Inflammatory macrophage treated with lipopolysaccharide for 4 hours (primary cell): ENCODE measurements around the gene CAPN13.

ENCODE experiments used
- DNase-seq: peaks from one replicate; pipeline ENCODE4 v3.0.0-alpha.2; 2020

The CAPN13 gene

DNA sequence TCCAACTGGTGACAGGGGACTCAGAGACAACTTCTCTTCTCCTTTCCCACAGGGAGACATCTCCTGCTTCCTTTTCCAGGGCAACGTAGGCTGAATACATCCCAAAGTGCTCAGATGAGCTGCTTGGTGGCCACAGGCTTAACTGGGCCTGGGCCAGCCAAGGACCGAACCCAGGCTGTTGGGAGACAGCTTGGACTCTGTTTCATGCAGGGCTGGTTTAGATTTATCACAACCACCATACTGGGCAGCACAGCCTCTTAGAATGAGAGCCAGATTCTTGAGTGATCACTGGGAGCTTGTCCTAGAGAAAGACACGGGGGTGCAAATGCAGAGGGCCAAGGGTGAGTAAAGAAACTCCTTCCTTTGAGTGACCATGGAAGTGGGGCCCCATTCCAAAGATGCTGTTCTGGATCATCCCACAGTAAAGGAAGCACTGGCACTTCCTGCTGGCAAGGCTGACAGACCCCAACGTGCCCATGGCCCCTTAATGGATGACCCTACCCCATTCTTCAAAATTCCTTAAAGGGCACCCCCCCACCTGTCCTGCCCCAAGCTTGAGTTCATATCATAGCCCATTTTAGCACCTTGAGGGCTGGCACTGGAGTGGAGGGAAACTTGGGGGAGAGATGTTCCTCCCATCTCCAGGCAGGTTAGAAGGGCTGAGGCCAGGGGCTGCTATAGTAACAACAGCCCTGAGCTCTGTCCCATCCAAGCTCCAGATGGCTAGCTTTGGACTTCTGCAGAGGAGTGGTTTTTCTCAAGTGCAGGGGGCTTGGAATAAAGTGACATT is 84.1 kb downstream of the CAPN13 start:
- DNase-seq, result no peak

DNA sequence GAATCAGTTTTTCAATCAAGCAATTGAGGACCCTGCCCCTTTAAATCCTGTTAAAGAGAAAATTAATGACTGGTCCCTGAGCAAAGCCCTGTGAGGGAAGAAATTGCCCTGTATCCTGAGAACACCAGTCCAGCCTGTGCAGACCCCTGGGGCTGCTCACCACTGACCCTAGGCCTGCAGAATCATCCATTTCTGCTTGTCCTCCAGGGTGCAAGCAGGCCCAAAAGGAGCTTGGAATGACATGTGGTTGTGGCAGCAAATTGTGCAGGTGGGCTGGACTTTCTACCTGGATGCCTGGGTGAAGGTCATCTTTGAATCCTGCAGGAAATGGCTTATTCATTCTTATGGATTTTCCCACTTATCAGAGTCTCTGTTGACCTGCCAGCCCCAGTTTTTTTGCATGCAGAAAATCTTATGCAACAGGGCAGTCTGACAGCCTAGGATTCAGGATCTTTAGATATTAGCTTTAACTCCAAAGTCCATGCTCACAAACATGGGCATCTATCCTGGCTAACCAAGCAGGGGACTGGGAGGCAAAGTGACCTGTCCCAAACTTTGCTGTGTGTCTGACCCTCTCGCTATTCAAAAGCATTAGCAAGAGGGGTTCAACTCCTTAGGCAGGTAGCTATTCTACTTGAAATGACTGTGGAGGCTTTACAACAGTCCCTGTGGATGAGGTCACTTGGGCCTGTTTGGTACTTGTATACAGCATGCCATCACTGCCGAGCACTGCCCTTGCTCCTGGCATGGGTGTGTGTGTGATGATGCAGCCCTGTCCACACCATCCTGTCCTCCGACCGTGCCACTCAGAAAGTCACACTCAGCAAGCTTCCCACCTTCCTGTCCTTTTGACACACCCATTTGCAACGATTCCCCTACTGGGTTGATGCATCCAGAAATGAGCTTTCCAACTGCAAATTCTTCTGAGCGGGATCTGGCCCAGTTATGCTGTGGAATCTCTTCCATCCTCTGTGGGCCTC is 85.3 kb downstream of the CAPN13 start:
- DNase-seq, result no peak

DNA sequence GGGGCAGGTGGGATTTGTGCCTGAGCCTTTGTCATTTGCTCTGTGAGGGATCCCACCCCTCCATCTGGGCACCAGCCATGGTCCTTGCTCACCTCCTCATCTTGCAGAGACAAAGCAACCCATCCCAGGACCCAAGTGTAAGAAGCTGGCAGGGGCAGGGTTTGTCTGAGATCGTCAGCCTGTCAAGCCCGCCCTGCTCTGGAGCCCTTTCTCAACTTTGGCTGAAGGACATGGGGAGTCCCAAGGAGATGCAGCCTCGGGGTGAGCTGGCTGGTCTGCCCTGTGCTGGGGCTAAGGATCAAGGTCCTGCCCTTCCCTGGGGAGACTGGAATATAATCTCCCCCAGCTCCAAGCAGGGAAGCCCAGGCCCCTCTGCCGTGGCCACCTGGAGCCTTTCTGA is 86.0 kb downstream of the CAPN13 start:
- no peak for DNase-seq

DNA sequence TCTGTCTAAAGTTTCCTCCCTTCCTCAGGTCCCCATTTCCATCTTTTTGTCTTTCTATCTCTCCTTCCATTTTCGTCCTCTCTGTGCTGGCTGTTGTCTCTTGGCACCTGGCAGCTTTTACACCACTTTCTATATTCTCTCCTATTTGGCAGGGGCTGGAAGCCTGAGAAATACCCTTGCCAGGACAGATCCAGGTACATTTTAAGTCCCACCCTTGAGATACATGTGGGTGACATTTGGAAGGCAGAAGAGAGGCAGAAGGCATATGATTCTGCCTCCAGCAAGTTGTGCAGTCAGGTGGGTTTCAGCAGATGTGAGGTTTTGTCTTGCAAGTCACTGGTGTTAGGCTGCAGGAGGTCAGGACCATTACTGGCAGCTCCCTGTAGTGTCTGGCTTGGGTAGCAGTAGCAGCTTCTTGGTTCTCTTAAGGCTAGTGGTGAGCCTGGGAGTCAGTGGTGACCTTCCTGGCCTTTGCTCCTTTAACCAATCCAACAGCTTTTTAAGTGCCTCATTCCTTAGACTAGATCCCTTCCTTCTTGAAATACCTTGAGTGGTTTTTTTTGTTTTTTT is 90.1 kb downstream of the CAPN13 start:
- no peak for DNase-seq

DNA sequence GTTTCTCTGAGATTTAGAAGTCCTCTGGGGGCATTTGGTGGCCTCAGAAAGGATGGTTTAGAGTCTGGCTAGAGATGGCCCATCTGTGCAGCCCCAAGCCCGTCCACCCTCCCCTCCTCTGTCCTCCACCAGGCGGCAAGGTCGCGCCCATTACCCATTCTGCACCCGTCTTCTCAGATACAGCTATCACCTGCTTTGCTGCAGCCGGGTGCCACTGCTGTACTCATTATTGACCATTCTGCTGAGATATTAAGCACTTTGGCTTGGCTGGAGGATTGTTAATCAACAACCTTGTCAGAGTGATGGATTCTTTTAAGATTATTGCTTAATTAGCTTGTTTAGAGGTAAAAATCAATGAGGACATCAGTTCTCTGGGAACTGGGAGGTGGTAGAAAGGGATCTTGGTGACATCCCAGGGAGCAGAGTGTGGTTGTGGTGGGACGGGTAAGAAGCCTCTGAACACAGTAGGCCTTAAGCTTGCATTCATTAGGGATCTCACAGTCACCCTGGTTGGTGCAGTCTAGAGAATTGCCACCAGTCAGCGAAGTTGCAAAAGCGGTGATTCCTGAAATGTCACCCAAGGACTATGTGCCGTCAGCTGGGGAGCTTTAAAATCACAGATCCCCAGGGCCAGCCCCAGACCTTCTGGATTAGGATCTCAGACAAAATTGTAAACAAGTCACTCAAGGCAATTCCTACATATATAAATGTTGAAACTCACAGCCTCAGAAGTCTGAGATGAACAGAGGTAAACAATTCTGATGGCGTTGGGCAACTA is 90.9 kb downstream of the CAPN13 start:
- DNase-seq, result no peak

DNA sequence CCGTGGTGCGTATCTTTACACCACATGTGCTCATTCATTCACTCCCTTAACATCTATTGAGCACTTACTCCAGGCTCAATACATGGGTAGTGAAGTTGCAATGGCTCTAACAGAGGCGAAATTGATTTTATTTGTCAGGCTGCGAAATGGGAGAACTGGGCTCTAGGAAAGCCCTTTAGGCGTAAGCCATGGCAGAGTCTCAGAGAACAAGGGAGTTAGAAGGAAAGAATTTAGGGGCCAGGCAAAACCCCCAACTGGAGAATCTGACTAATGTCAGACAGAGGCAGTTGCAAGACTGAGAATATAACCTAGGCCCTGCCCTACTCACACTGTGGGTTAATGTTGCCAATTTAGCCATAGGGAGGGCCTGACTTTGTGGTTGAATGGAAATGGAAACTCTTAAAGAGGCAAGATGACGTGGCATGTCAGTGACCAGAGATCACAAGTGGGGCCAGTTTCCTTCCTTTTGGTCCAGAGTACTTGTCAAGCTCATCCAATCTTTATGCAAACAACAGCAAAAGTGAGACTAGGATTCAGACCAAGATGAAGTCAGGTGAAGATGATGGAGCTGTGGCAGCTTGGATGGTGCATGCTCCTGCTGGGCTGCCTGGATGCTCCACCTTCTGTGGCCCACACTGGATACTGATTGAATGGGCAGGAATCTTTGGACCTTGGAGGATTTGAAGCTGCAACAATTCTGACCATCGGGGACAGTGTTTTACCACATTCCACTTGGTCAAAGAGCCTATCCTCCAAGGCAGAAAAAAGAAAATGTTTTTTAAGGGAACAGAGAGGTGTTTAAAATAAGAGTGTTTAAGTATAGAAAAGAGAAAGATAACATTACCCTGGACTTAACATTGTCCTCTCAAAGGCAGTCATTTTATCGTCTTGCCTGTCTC is 92.2 kb downstream of the CAPN13 start:
- peak; percentile 83 for DNase-seq

DNA sequence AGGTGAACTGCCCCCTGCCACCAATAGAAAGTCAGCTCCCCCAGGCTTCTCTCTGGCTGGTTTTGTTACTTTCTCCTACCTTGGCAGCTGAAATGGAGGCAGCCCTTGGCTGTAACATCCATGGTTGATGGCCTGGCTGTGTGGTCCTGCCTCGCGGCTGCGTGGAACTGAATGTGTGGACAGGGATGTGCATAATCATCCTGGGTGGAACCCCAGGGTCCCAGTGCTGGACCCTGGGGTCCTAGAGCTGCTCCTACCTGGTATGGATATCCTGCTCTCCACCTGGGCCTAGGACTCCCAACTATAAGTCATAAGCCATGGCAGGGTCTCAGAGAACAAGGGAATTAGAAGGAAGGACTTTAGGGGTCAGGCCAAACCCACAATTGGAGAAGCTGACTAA is 93.5 kb downstream of the CAPN13 start:
- DNase-seq, result no peak

DNA sequence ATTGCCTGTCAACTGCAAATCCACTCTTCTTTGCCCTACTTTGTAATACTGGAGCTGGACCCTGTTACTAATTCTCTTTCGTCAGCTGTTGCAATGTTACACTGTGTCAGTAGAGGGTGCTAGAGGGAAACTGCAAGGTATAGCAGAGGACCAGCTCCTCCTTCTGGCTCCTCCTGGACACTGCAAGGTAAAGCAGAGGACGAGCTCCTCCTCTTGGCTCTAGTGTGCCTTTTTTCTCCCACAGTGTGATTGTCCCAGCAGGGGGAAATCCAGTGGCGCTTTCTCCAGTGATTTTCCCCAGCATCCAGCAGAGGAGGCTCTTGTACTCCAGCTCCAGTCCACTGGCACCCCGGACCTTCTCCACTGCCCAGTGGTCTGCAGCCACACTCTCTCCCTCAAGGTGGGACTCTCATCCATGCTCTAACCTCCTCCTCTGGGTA is 95.6 kb downstream of the CAPN13 start:
- DNase-seq, result peak; percentile 92

DNA sequence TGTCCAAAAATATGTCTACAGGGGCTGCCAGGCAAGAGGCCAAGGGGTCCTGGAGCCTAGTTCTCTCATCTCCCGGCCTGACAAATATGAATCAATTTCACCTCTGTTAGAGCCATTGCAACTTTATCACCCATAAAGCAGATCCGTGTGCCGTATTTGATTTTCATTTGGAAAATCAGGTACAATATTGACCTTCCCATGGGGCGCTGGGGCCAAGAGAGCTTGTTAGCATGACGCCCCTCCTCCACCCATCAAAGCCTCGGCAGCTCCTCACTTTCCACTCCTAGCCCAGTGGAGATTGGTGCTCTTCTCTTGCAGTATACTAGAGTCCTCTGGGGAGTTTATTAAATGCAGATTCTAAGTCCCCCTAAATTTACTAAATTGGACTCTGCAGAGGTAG is 96.8 kb downstream of the CAPN13 start:
- no peak for DNase-seq

DNA sequence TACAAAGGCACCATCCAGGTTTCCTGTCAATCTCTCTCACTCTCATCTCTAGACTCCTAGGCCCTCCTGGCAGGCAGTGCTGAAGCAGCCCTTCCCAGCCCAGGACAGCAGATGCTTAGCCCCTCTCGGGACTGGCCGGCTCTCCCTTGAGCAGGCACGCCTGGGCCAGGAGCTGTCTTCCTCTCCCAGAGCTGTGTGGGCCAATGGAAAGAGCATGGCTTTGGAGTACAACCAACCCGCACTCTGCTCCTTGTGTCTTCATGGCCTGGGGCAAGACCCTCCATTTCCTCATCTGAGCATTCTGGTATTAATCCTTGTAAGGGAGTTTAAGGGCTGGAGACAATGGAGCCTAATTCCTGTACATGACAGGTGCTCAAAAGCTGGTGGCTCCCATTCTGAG is 97.2 kb downstream of the CAPN13 start:
- DNase-seq, result no peak

DNA sequence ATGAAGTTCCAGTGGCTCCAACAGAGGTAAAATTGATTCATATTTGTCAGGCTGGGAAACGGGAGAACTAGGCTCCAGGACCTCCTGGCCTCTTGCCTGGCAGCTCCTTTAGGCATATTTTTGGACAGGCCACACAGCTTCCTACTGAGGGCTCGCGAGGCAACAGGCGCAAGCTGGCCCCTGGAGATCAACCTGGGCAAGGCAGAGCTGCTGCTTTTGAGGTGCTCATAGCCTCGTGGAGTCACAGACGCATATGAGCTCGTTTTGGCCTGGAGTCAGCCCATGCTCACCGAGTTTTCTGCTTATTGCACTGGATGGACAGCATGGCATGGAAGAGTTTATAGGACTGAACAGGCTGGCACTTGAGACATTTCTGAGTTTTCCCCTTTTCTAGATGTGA is 97.7 kb downstream of the CAPN13 start:
- no peak for DNase-seq

DNA sequence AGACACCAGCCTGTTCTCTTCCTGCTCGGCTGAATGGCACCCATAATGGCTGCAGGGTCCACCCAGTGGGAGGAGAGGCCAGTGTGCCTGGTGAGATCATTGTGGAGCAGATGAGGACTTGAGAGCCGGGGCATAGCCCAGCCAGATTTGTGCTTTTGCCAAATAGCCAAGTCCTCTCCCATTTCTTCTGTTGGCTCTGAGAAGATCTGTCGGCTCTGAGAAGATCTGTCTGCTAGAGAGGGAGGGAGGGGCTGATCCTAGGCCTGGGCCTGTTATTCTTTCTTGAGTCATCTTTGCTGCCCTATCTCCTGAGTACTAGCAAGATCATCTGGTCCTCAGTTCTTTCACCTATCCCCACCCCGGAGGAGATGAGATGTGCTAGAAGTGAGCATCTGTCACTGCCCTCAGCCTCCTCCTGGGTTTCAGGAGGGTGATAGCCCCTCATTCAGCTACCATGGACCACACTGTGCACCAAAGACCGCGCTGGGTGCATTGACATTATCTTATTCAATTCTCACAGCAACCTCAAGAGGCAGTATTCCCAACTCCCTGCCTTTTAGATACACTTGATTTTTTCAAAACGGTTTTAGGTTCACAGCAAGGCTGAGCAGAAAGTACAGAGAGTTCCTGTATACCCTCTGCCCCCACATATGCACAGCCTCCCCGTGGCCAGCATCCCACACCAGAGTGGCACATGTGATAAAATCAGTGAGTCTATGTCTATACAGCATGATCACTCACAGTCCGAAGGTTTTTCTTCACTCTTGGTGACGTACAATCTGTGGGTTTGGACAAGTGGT is 98.6 kb downstream of the CAPN13 start:
- no peak for DNase-seq

DNA sequence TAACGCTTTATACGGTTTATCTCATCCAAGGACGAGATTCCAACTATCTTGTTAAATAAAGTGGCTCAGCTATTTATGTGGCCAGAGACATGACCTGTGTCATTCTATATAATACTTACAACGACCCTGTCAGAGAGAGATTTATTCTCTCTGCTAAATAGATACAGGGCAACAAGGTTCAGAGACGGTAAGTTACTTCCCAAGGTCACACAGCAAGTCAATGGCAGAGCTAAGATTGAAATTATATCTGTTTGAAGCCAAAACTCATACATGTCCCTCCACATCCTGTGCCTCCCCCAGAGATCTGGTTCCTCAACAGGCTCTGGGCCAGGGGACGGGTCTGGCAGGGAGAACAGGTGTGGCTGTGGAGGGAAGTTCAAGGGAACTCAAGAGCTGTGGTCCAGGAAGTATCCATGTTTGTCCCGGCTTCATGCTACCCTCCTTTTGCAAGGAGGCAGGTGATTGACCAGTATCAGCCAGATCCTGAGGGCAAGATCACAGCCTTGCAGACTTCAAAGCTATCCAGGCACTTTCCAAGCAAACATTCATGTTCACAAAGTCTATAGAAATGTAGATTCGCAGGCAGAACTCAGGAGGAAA is 99.8 kb downstream of the CAPN13 start:
- no peak for DNase-seq

DNA sequence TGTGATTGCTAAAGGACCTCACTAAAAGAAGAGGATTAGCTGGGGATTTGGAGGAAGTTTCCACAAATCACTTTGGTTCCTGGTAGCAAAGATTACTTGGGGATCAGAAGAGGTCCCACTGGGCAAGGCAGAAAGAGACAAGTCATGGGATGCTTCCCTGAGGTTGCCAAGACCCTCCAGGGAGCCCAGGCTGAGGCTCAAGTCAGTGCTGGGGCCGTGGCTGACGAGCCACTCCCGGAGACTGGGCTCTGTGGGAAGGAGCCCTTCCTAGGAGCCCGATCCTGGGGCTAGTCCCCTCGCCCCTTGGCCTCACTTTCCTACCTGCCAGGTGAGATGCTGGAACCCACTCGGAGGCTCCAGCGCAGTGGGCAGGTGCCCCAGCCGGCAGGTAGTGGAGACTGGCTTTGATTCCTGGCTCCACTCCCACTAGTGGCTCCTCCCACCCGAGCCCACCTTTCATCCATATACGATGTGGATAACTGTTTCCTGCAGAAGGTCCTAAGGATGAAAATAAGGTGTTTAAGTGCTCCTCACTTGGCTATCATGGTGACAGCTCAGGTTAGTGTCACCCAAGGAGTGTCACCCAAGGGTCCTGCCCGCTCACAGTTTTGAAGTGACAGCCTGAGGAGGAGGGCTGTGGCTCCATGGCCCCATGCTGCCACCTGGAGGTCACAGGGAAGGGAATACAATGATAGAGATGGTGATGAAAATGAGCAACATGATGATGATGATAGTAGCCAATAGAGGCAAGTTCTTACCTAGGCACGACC is 100.5 kb downstream of the CAPN13 start:
- peak; percentile 63 for DNase-seq

DNA sequence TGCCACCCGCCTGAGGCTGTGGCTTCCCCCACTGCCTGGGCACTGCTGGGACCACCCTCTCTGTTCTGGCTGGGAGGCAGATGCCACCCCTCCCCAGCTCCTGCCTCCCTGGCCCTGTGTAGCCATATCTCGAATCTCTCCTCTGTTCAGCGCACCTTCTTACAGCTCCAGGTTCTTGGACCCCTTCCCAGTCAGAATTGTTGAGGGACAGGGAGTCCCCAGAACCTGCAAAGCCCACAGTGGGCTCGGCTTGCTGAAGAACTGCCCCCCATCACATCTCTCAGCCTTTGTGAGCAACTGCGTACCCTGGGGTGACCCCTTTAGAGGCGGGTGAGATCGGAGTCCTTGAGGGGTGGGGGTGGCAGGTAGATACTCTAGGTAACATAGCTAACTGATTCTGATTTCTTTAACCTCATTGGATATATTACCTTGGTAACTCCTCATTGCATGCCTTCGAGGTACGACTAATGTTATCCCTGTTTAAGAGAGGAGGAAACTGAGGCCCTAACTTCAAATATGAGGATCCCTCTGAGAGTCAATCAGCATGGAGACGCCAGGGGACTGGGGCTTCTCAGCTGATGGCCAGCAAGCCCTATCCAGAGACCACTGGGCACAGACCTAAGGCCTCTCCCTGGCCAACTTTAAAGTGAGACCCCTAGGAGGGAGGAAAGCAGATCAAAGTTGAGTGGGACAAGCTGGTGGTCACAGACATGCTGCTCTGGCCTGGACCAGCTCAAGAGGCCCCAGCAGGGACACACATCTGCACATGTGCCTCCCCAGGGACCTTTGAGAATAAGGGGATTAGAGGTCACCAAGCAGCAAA is 101.3 kb downstream of the CAPN13 start:
- no peak for DNase-seq

DNA sequence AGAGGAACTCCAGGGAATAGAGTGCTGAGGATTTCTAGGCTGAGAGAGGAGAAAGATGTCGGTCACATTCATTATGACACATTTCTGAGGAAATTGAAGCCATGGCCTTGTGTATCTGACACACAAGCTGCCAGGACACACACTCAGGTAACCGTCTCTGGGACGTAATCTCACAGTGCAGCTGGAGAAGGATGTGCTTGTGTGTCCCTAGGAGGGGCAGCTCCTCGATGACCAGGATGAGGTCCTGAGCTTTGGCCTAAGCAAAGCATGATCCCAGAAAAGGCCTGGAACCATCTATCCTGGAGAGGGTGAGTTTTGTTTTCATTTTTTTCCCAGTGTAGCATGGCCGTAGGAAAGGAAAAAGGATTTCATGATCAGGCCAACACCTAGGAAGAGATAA is 102.2 kb downstream of the CAPN13 start:
- no peak for DNase-seq

DNA sequence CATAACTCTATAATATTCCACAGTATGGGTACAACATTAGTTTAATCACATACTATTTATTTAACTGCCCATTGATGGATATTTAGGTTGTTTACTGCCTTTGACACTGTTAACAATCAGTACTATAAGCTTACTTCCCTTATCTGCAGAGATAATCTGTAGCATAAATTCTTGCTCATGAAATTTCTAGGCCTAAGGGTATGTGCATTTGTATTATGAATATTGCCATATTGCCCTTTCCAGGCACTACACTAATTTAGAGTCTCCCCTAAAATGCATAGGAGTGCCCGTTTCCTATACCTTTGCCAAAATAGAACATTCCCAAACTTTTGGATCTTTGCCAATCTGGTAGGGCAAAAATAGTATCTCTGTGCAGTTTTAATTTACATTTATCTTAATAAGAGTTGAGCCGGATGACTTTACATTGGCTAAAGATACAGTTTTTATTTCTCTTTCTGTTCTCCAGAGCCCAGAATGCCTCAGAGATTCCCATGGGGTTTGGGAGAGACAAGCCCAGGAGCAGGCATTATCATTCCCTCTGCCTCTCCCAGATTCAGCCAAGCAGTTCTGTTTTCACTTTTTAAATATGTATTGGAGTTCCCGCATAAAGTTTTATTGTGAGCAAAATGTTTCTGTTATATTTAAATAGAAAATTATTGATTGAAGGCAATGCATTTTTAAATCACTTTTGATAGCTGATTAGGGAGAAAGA is 102.8 kb downstream of the CAPN13 start:
- no peak for DNase-seq

DNA sequence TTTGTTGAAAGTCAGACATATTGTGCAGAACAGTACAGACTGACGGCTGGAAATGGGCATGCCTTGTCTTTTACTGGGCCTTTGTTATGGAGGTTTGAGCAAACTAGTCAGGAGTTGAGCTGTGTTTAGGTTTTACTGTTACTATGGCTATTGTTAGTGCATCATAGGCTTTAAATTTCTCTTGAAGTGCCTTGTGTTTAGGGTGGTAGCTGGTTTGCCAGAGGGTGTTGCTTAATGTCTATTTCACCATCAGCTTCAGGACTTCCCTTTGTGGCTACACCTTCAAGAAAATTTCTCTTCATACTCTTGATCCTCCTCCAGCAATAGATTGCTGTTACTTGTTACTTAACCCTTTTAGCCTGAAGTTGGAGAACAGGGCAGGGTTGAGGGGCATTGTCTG is 104.6 kb downstream of the CAPN13 start:
- DNase-seq, result peak; percentile 53
